Bronchial smooth muscle cell (primary cell): ENCODE data around the gene HYOU1. TPM values are rescaled to one million over a fixed set of nuclear protein-coding genes. Genes with fewer than 3 reads are reported as not detected.

Source experiments
- total RNA-seq: library from RNA; depleted of rRNA; stranded (reverse); fragments of >200 nt; gene quantifications from 2 replicates; pipeline ENCODE4 v1.2.1, GENCODE V29; 2014

Gene HYOU1, protein sequence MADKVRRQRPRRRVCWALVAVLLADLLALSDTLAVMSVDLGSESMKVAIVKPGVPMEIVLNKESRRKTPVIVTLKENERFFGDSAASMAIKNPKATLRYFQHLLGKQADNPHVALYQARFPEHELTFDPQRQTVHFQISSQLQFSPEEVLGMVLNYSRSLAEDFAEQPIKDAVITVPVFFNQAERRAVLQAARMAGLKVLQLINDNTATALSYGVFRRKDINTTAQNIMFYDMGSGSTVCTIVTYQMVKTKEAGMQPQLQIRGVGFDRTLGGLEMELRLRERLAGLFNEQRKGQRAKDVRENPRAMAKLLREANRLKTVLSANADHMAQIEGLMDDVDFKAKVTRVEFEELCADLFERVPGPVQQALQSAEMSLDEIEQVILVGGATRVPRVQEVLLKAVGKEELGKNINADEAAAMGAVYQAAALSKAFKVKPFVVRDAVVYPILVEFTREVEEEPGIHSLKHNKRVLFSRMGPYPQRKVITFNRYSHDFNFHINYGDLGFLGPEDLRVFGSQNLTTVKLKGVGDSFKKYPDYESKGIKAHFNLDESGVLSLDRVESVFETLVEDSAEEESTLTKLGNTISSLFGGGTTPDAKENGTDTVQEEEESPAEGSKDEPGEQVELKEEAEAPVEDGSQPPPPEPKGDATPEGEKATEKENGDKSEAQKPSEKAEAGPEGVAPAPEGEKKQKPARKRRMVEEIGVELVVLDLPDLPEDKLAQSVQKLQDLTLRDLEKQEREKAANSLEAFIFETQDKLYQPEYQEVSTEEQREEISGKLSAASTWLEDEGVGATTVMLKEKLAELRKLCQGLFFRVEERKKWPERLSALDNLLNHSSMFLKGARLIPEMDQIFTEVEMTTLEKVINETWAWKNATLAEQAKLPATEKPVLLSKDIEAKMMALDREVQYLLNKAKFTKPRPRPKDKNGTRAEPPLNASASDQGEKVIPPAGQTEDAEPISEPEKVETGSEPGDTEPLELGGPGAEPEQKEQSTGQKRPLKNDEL
- total RNA-seq: 48.1 and 52.4 TPM in 2 replicates

DNA sequence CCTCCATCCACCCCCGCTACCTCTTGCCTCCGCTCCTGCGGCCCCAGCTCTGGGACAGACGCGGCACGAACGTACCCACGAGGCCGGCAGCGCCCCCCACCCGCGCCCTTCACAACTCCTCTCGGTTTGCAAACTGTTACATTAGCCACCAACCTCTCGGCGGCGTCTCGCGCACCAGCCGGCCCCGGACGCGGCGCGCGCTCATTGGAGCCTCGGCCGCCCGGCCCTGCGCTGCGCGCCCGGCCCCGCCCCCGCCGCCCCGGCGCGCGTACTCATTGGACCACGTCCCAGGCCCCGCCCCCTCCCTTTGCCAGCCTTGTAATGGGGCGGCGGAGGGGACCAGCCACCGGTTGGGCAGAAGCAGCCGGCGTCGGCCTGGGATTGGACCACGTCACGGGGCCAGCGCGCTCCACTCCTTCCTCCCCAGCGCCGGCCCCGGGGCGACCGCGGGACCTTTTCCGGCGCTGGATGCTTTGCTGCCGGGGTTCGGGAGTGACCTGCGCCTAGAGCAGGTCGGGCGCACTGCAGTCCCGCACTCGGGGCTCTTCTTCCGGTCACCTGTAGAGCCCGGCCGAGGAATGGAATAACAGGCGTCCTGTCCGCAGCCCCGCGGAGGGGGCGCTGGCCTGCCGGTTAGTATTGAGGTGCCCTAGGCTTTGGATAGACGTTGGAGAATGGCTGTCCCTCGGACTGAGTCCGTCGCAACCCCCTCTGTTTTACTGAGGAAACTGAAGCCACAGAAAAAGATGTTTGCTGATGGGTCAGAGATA is at the start of gene HYOU1:
HYOU1 (minus strand) TSS at position 206 of the 770 bp plus-strand sequence. CDS start 1,045 bp downstream, outside the sequence.

DNA sequence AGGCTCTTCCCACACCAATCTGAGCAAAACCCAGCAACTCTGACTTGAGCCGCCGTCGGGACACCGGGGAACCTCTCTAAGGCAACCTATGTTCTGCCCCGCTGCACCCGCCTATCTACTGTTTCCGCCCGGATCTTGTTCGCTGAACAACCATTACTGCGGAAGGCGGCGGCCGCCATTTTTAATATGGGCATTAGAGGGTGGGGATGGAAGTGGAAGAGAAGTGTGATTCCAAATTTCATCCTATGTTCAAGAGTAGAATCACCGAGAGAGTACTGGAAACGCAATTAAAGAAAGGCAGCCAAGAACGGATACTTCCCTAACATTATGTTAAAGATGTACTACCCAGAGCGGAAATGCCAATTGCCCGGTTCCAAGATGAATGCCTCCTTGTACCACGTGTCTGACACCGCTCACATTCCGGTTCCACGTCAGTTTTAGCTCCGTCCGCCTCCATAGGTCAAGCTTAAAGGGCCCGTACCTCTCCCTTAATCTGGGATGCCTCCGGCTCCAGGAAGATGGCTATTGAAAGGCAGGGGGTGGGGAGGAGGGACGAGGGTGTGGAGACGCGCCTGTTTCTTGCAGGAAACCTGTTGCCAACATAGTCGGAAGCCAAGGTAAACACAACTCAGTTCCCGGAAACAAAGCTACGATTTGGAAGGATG is 44.9 kb upstream of the HYOU1 start, which contains the start of gene DPAGT1:
DPAGT1 (minus strand) TSS at position 95 of the 665 bp plus-strand sequence. CDS start 198 bp downstream, outside the sequence.

DNA sequence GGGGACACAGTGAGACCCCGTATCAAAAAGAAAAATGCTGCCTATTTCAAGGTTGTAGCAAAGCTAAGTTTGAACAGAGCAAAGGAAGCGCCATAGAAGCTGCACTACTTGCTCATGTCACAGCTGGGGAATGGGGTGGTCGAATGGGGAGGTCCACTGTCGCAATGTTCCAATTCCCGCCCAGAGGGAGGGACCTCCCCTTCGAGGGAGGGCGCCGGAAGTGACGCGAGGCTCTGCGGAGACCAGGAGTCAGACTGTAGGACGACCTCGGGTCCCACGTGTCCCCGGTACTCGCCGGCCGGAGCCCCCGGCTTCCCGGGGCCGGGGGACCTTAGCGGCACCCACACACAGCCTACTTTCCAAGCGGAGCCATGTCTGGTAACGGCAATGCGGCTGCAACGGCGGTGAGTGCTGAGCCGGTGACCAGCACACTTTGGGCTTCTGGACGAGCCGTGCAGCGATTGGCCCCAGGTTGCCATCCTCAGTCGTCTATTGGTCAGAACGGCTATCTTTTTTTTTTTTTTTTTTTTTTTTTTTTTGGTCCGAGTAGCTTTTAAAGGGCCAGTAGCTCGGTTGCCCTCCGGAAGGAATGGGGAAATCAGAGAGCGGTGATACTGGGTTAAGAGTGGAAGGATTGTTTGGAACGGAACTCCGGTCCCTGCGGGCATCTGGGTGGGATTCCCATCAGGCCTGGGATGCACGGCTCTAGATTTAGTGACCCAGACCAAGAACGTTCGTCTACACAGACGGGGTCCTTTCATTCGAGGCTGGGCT is 27.8 kb upstream of the HYOU1 start, which contains the start of gene HMBS:
HMBS (plus strand) TSS at position 219 of the 774 bp plus-strand sequence; CDS start at position 372, 153 bp downstream.

DNA sequence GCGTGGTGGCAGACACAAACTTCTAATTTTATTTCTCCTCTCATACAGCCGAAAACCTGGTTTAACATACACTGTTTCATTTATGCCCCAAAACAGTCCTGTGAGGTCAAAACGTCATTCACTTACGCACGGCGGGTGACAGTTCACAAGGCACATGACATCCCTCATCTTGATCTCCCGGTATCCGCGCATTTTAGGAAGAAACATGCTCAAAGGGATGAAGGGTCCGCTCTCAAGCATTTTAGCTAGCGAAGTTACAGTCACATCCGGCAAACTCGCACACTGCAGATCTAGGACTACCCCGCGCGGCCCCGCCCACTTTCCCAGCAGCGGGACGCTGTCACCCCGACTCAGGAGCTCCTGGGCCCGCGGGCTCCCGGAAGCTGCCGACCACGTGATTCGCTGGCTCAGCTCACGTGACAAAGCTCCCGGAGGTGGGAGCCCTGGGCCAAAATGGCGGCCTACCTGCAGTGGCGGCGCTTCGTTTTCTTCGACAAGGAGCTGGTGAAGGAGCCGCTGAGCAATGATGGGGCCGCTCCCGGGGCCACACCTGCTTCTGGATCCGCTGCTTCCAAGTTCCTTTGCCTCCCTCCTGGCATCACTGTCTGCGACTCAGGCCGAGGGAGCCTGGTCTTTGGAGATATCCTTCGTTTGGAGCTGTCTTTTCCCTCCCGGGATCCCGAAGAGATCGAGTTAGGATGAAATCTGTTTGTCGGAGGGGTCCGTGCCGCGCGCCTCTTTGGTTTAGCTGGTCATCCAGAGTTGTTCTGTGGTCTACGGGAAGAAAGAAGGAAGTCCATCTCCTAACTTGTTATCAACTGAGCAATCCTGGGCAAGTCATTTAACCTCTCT is 10.6 kb upstream of the HYOU1 start, which contains the start of gene VPS11:
VPS11 (plus strand) TSS at position 448 of the 852 bp plus-strand sequence; CDS start at position 454, 6 bp downstream.

DNA sequence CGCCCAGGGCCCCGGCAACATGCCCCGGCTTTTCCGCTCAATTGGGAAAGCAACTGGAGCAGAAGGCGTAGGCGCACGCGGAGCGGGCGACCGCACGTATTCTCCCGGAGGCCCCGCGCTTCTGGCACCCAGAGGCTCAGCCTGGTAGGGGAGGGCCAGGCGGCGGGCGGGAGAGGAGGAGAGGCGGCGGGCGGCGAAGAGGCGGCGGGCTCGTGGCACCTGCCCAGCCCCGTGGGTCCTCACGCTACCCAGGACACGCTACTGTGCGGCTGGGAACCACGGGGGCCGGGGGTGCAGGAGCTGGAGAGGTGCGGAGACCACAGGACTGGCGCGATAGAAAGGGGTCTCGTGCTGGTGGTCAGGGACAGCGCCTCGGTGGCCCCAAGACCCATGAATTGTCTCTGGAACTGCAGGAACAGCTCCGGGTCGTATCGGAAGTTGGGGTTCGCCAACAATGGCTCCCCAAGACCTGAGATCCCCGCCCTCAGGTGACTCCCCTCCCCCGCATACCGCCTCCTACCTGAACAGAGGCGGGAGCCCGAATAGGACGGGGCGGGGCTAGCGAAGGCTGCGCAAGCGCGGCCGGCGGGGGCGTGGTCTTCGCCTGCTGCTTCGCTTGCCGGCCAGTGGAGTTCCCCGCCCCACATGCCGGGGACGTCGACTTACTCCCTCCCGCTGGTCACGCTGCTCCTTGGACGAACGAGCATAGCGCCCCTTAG is 26.5 kb downstream of the HYOU1 start, which contains the start of gene SLC37A4:
SLC37A4 (minus strand) TSS at position 549 of the 719 bp plus-strand sequence.

DNA sequence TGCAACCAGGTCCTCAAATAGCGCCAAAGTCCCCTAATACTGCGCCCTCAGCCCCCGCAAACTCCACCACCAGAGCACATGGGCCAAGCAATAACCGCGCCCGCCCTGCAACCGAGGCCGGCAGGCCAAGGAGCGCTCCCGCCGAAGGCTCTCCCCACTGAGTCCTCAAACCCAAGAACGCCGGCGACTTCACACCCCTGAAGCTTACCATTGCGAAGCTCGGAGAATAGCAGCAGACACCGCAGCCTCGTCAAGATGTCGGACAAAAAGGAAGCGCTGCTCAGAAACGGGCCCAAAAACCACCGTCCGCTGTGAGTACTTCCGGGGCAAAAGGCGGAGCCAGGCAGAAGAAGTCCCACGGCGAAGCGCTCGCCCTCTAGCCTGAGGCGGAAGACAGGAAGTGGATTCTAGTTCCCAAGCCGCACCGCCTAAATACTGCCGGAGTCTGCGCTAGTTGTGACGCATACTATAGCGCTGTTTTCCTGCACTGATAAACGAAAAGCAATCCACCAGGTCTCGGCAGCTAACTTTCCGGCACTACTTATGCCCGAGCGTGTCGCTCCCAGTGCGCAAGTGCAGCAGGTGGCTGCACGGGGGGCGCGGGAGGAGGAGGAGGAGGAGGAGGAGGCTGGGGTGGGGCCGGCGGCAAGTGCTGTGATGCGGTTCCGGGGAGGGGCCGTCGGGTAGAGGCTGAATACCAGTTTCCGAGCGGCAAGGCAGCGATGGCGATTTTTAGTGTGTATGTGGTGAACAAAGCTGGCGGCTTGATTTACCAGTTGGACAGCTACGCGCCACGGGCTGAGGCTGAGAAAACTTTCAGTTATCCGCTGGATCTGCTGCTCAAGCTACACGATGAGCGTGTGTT is 38.7 kb downstream of the HYOU1 start, which contains the start of the genes RPS25 and TRAPPC4:
RPS25 (minus strand) TSS at position 270 of the 865 bp plus-strand sequence; CDS start at position 211, 59 bp downstream.
TRAPPC4 (plus strand) TSS at position 693 of the 865 bp plus-strand sequence; CDS start at position 723, 30 bp downstream.

DNA sequence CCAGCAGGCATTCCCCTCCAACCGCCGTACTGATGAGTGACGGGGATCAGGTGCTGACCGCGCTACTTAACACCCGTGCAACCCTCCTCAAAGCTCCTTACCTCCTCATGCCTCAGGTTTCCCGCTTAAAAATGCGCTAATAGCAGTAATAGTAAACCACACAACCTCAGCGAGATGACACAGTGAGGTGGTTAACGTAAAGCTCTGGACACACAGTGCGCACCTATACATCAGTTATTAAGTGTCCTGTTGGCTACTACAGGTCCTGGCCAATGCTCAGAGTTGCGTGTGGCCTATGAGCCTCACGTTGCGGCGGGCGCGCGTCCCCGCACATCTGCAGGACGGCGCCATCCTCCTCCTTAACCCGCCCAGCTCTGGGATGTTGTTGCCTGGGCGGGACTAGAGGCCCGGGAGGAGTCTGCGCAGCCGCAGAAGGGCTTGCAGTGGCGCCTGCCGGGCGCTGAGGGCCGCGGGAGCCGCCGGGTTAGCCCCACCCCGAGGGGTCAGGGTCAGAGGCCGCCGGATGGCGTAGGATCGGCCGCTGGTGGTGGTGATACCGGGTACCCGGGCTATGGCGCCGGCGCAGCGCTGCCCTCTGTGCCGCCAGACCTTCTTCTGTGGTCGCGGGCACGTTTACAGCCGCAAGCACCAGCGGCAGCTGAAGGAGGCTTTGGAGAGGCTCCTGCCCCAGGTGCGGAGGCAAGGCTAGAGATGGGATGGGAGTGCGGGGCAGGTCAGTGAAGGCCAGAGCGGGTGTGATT is 59.2 kb downstream of the HYOU1 start, which contains the start of gene CENATAC:
CENATAC (plus strand) TSS at position 512 of the 761 bp plus-strand sequence; CDS start at position 572, 60 bp downstream.

Other genes starting within 250 kb of the HYOU1 start
- gene CXCR5, start 173.3 kb downstream of the HYOU1 start, total RNA-seq: not detected in 2 replicates
- gene BCL9L, start 131.3 kb downstream of the HYOU1 start, total RNA-seq: 12.2 and 18.1 TPM in 2 replicates
- gene UPK2, start 100.9 kb downstream of the HYOU1 start, total RNA-seq: not detected in 2 replicates
- not detected in 2 replicates for gene FOXR1, start 85.4 kb downstream of the HYOU1 start, total RNA-seq
- 18.2 and 21.3 TPM in 2 replicates for gene CENATAC, start 59.1 kb downstream of the HYOU1 start, total RNA-seq
- gene RPS25, start 38.9 kb downstream of the HYOU1 start, total RNA-seq: 484 and 692 TPM in 2 replicates
- gene TRAPPC4, start 38.4 kb downstream of the HYOU1 start, total RNA-seq: 85.0 and 98.2 TPM in 2 replicates
- 5.1 and 6.8 TPM in 2 replicates for gene SLC37A4, start 26.3 kb downstream of the HYOU1 start, total RNA-seq
- gene VPS11, start 10.6 kb upstream of the HYOU1 start, total RNA-seq: 36.7 and 45.2 TPM in 2 replicates
- gene HMBS, start 27.7 kb upstream of the HYOU1 start, total RNA-seq: 3.2 and 5.4 TPM in 2 replicates
- 7.6 and 8.9 TPM in 2 replicates for gene DPAGT1, start 44.6 kb upstream of the HYOU1 start, total RNA-seq
- 1.7 and 1.9 TPM in 2 replicates for gene C2CD2L, start 50.1 kb upstream of the HYOU1 start, total RNA-seq
- 13.7 and 14.6 TPM in 2 replicates for gene HINFP, start 64.4 kb upstream of the HYOU1 start, total RNA-seq
- 0.09 and 0.16 TPM in 2 replicates for gene ABCG4, start 91.8 kb upstream of the HYOU1 start, total RNA-seq
- gene NLRX1, start 111.5 kb upstream of the HYOU1 start, total RNA-seq: 10.3 and 12.5 TPM in 2 replicates
- gene NHERF4, start 128.3 kb upstream of the HYOU1 start, total RNA-seq: not detected in 2 replicates
- gene CBL, start 149.1 kb upstream of the HYOU1 start, total RNA-seq: 2.4 and 3.5 TPM in 2 replicates